Brain pericyte (primary cell): Measurements from ENCODE around the gene NEGR1.
"Not testable (repeated sequence)": the region's sequence is repeated elsewhere in the genome, so short reads cannot be mapped to it uniquely, and the experiment has no call there.

Experiments
- DNase-seq: peaks from one replicate; pipeline ENCODE4 v3.0.0-alpha.2; 2012; ENCODE audit warnings: low read depth, low spot score

The NEGR1 gene

GRCh38 chr1:71948561-71948960, 333.8 kb downstream of the NEGR1 start:
- no peak for DNase-seq

GRCh38 chr1:71944006-71944405, 338.3 kb downstream of the NEGR1 start:
- DNase-seq, result no peak

- no peak for DNase-seq
These were observed 342.1 kb downstream of the NEGR1 start for GRCh38 chr1:71940261-71940660.

GRCh38 chr1:71930511-71930910, 351.8 kb downstream of the NEGR1 start:
- no peak for DNase-seq

GRCh38 chr1:71921935-71922559, 360.3 kb downstream of the NEGR1 start:
- no peak for DNase-seq

- DNase-seq, result no peak
These were observed 361.1 kb downstream of the NEGR1 start for GRCh38 chr1:71921204-71921603.

- DNase-seq, result no peak
These were observed 361.8 kb downstream of the NEGR1 start for GRCh38 chr1:71920556-71920955.

- DNase-seq, result no peak
These were observed 362.4 kb downstream of the NEGR1 start for GRCh38 chr1:71919811-71920509.

- no peak for DNase-seq
These were observed 363.7 kb downstream of the NEGR1 start for GRCh38 chr1:71918630-71919029.

GRCh38 chr1:71916894-71917293, 365.4 kb downstream of the NEGR1 start:
- DNase-seq, result no peak

- DNase-seq, result no peak
These were observed 367.7 kb downstream of the NEGR1 start for GRCh38 chr1:71914626-71915025.

GRCh38 chr1:71908871-71909390, 373.4 kb downstream of the NEGR1 start:
- no peak for DNase-seq

GRCh38 chr1:71908303-71908702, 374.0 kb downstream of the NEGR1 start:
- DNase-seq, result no peak

GRCh38 chr1:71899881-71900280, 382.5 kb downstream of the NEGR1 start:
- peak; percentile 24 for DNase-seq

- DNase-seq, result not testable (repeated sequence)
These were observed 394.2 kb downstream of the NEGR1 start for GRCh38 chr1:71888166-71888565.

GRCh38 chr1:71885171-71885570, 397.2 kb downstream of the NEGR1 start:
- DNase-seq, result no peak

GRCh38 chr1:71882637-71883036, 399.7 kb downstream of the NEGR1 start:
- no peak for DNase-seq

- no peak for DNase-seq
These were observed 400.1 kb downstream of the NEGR1 start for GRCh38 chr1:71882226-71882625.

GRCh38 chr1:71881611-71882010, 400.7 kb downstream of the NEGR1 start:
- no peak for DNase-seq

- DNase-seq, result no peak
These were observed 413.0 kb downstream of the NEGR1 start for GRCh38 chr1:71869326-71869725.

GRCh38 chr1:71862756-71863155, 419.6 kb downstream of the NEGR1 start:
- no peak for DNase-seq

- DNase-seq, result no peak
These were observed 421.3 kb downstream of the NEGR1 start for GRCh38 chr1:71861022-71861421.

GRCh38 chr1:71859806-71860205, 422.5 kb downstream of the NEGR1 start:
- no peak for DNase-seq
